K562 (cell line): ENCODE results near the gene ACTR3C. TPM values are rescaled to one million over a fixed set of nuclear protein-coding genes. Genes with fewer than 3 reads are reported as not detected.

ENCODE experiments used
- ADNP ChIP-seq: fragments of 200-800 bp; sonication (Bioruptor generic); IDR thresholded peaks from 2 replicates; pipeline ENCODE4 v1.6.1; 2016; ENCODE audit warnings: missing genetic modification characterization, missing compliant biosample characterization
- BDP1 ChIP-seq: IDR thresholded peaks from 3 replicates; pipeline ENCODE4 v1.6.1; 2011; ENCODE audit not compliant: insufficient read length, insufficient read depth
- CTBP1 ChIP-seq: fragments of 450-650 bp; IDR thresholded peaks from 2 replicates; pipeline ENCODE4 v1.6.1; 2016; ENCODE audit warnings: borderline replicate concordance
- DEAF1 ChIP-seq: fragments of 450-650 bp; formaldehyde crosslinking; IDR thresholded peaks from 2 replicates; pipeline ENCODE4 v1.4.0; 2020; ENCODE audit warnings: mild to moderate bottlenecking, moderate library complexity
- HMG20B ChIP-seq: fragments of 250-450 bp; sonication (Bioruptor Pico); IDR thresholded peaks from 2 replicates; pipeline ENCODE4 v1.5.0; 2021; ENCODE audit warnings: mild to moderate bottlenecking
- IRF1 ChIP-seq: sonication (generic); formaldehyde crosslinking; IDR thresholded peaks from 2 replicates; pipeline ENCODE4 v1.8.0; 2022; ENCODE audit warnings: missing genetic modification reagents, mild to moderate bottlenecking, borderline replicate concordance
- MAFG ChIP-seq: fragments of 450-650 bp; conservative IDR thresholded peaks from 2 replicates; pipeline ENCODE4 v1.6.1; 2016; ENCODE audit warnings: missing genetic modification characterization, missing compliant biosample characterization
- MCM7 ChIP-seq, 2 experiments: fragments of 450-650 bp; IDR thresholded peaks; 2 replicates each; pipeline ENCODE4 v1.6.1; 2016 to 2018
- NBN ChIP-seq: fragments of 450-650 bp; IDR thresholded peaks from 2 replicates; pipeline ENCODE4 v1.6.1; 2016; ENCODE audit warnings: low read depth, mild to moderate bottlenecking
- RFX7 ChIP-seq: fragments of 250-450 bp; sonication (Bioruptor Pico); IDR thresholded peaks from 2 replicates; pipeline ENCODE4 v1.5.1; 2021; ENCODE audit warnings: mild to moderate bottlenecking
- SMARCC2 ChIP-seq: fragments of 450-650 bp; IDR thresholded peaks from 2 replicates; pipeline ENCODE4 v1.6.1; 2017; ENCODE audit warnings: antibody characterized with exemption, moderate library complexity, mild to moderate bottlenecking, low read depth
- TRIM24 ChIP-seq, 2 experiments: fragments of 450-650 bp; IDR thresholded peaks; 2 replicates each; pipeline ENCODE4 v1.6.1; 2016
- ZBTB8A ChIP-seq: fragments of 450-650 bp; IDR thresholded peaks from 2 replicates; pipeline ENCODE4 v1.6.1; 2018; ENCODE audit warnings: mild to moderate bottlenecking, moderate library complexity; ENCODE audit not compliant: partially characterized antibody
- ZC3H11A ChIP-seq: IDR thresholded peaks from 2 replicates; pipeline ENCODE4 v1.6.1; 2012; ENCODE audit warnings: low read depth, low read length, improper control_type of control experiment
- ZNF143 ChIP-seq: sonication (generic); formaldehyde crosslinking; IDR thresholded peaks from 2 replicates; pipeline ENCODE4 v1.9.0; 2022; ENCODE audit warnings: mild to moderate bottlenecking, missing genetic modification reagents
- ZNF197 ChIP-seq: fragments of 200-800 bp; sonication (Bioruptor generic); IDR thresholded peaks from 2 replicates; pipeline ENCODE4 v1.6.1; 2016; ENCODE audit warnings: low read depth, missing genetic modification characterization, missing compliant biosample characterization
- ZNF3 ChIP-seq: fragments of 250-450 bp; sonication (Bioruptor Pico); IDR thresholded peaks from 2 replicates; pipeline ENCODE4 v1.5.0; 2021; ENCODE audit warnings: mild to moderate bottlenecking, moderate library complexity
- ZNF408 ChIP-seq: fragments of 250-450 bp; sonication (Bioruptor Pico); IDR thresholded peaks from 2 replicates; pipeline ENCODE4 v1.4.0; 2020; ENCODE audit warnings: low read depth, mild to moderate bottlenecking, moderate library complexity
- ZNF668 ChIP-seq: fragments of 250-450 bp; sonication (Bioruptor Pico); IDR thresholded peaks from 2 replicates; pipeline ENCODE4 v1.8.0; 2022; ENCODE audit warnings: mild to moderate bottlenecking, inconsistent platforms
- polyA plus RNA-seq, 8 experiments: library from polyadenylated mRNA; depleted of rRNA in 4 of 8; stranded (reverse) in 5 of 8; unstranded in 3 of 8; fragments of >200 nt; fragmentation: Nextera tagmentation in 2 of 8; fragmentation: Illumina TruSeq in 1 of 8; extraction: Ambion mirVana in 2 of 8; extraction: Trizol in 1 of 8; gene quantifications; 2 replicates each; pipeline versions ENCODE4 v1.2.1 to v1.2.3, GENCODE V29; 2011 to 2014; ENCODE audit warnings: inconsistent platforms in 1 of 8, missing spikeins in 1 of 8
- total RNA-seq, 7 experiments: library from RNA; depleted of rRNA in 6 of 7; stranded (reverse); fragments of >200 nt in 6 of 7; fragmentation: Illumina TruSeq in 2 of 7; extraction: Trizol in 2 of 7; gene quantifications; 2 replicates each; pipeline versions ENCODE4 v1.2.1 to v1.2.3, GENCODE V29; 2011 to 2021; ENCODE audit warnings: low replicate concordance in 1 of 7
- TF ChIP-seq, protein P1 (sequence below): fragments of 250-450 bp; sonication (Bioruptor Pico); IDR thresholded peaks from 2 replicates; pipeline ENCODE4 v1.9.0; 2021; ENCODE audit warnings: mild to moderate bottlenecking
- TF ChIP-seq, protein P2 (sequence below): fragments of 450-650 bp; formaldehyde crosslinking; IDR thresholded peaks from 2 replicates; pipeline ENCODE4 v1.4.0; 2022; ENCODE audit warnings: missing genetic modification characterization
- TF ChIP-seq, protein P3 (sequence below): fragments of 450-650 bp; formaldehyde crosslinking; IDR thresholded peaks from 2 replicates; pipeline ENCODE4 v1.4.0; 2020; ENCODE audit warnings: mild to moderate bottlenecking
- TF ChIP-seq, protein P4 (sequence below): fragments of 200-800 bp; sonication (Bioruptor generic); IDR thresholded peaks from 2 replicates; pipeline ENCODE4 v1.6.1; 2017; ENCODE audit warnings: missing genetic modification characterization, missing compliant biosample characterization

ACTR3C gene
- total and polyA plus RNA-seq, 9 of the 15 experiments (the other 6 are each of a cell fraction or from before 2014, with no cell fraction given), result 9.0 to 35.4 (median 13.3) TPM

- TF ChIP-seq ZNF197 (no peak), ZBTB8A (no peak), MAFG (tag) (no peak), IRF1 (no peak), ZNF408 (CRISPR knock-in tag) (no peak), ADNP (tag) (no peak), ZNF143 (CRISPR knock-in tag) (no peak), HMG20B (CRISPR knock-in tag) (no peak), BDP1 (no peak), ZC3H11A (no peak), ZNF668 (CRISPR knock-in tag) (no peak), TRIM24 (IDR thresholded peaks at IDR 0.05) (peak; percentile 85 to 90), CTBP1 (peak; percentile 96), DEAF1 (no peak), MCM7 (IDR thresholded peaks at IDR 0.05) (no peak), RFX7 (CRISPR knock-in tag) (no peak), SMARCC2 (peak; percentile 86; the same call in 1 of the 2 replicates), ZNF3 (CRISPR knock-in tag) (peak; percentile 7; the same call in 1 of the 2 replicates), NBN (peak; percentile 70; the same call in 1 of the 2 replicates)
- TF ChIP-seq, protein P1, sequence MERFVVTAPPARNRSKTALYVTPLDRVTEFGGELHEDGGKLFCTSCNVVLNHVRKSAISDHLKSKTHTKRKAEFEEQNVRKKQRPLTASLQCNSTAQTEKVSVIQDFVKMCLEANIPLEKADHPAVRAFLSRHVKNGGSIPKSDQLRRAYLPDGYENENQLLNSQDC (CRISPR knock-in tag), result no peak
- TF ChIP-seq, protein P2, sequence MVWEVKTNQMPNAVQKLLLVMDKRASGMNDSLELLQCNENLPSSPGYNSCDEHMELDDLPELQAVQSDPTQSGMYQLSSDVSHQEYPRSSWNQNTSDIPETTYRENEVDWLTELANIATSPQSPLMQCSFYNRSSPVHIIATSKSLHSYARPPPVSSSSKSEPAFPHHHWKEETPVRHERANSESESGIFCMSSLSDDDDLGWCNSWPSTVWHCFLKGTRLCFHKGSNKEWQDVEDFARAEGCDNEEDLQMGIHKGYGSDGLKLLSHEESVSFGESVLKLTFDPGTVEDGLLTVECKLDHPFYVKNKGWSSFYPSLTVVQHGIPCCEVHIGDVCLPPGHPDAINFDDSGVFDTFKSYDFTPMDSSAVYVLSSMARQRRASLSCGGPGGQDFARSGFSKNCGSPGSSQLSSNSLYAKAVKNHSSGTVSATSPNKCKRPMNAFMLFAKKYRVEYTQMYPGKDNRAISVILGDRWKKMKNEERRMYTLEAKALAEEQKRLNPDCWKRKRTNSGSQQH (CRISPR knock-in tag), result no peak
- TF ChIP-seq, protein P3, sequence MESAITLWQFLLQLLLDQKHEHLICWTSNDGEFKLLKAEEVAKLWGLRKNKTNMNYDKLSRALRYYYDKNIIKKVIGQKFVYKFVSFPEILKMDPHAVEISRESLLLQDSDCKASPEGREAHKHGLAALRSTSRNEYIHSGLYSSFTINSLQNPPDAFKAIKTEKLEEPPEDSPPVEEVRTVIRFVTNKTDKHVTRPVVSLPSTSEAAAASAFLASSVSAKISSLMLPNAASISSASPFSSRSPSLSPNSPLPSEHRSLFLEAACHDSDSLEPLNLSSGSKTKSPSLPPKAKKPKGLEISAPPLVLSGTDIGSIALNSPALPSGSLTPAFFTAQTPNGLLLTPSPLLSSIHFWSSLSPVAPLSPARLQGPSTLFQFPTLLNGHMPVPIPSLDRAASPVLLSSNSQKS (CRISPR knock-in tag), result no peak
- TF ChIP-seq, protein P4, sequence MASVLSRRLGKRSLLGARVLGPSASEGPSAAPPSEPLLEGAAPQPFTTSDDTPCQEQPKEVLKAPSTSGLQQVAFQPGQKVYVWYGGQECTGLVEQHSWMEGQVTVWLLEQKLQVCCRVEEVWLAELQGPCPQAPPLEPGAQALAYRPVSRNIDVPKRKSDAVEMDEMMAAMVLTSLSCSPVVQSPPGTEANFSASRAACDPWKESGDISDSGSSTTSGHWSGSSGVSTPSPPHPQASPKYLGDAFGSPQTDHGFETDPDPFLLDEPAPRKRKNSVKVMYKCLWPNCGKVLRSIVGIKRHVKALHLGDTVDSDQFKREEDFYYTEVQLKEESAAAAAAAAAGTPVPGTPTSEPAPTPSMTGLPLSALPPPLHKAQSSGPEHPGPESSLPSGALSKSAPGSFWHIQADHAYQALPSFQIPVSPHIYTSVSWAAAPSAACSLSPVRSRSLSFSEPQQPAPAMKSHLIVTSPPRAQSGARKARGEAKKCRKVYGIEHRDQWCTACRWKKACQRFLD (CRISPR knock-in tag), result no peak
Observed at GRCh38 chr7:150313367-150313809, 10.0 kb downstream of the ACTR3C start (continued).
